Upper lobe of left lung (tissue), 4 donors: ENCODE data around the gene ZC3H18.

Source experiments
- CTCF ChIP-seq, 6 experiments: fragments of 450-650 bp in 4 of 6; fragments of 200-600 bp in 2 of 6; sonication (generic) in 2 of 6; IDR thresholded peaks; one replicate each; pipeline ENCODE4 v1.5.1; 2016 to 2019; ENCODE audit warnings: antibody characterized with exemption in 6 of 6
- POLR2A ChIP-seq, 4 donors: fragments of 450-650 bp; IDR thresholded peaks; one replicate each; pipeline ENCODE4 v1.5.1; 2016 to 2017; ENCODE audit warnings: antibody characterized with exemption in 4 of 4, mild to moderate bottlenecking in 2 of 4
- POLR2AphosphoS5 ChIP-seq, 2 donors: sonication (generic); formaldehyde crosslinking; IDR thresholded peaks; one replicate each; pipeline ENCODE4 v1.5.1; 2017; ENCODE audit warnings: antibody characterized with exemption in 2 of 2

- TF ChIP-seq CTCF (IDR thresholded peaks at IDR 0.05): no peak
- no peak for TF ChIP-seq POLR2A (IDR thresholded peaks at IDR 0.05)
- TF ChIP-seq POLR2AphosphoS5 (IDR thresholded peaks at IDR 0.05): no peak
Observed at GRCh38 chr16:88638323-88639230, 68.4 kb downstream of the ZC3H18 start, which contains the start of gene IL17C.
